Measurements from ENCODE around the gene ZBTB7A. TPM values are rescaled to one million over a fixed set of nuclear protein-coding genes. Genes with fewer than 3 reads are reported as not detected.

ZBTB7A gene
- total RNA-seq, 1 donor from 2014 or later = 55.6 TPM

DNA sequence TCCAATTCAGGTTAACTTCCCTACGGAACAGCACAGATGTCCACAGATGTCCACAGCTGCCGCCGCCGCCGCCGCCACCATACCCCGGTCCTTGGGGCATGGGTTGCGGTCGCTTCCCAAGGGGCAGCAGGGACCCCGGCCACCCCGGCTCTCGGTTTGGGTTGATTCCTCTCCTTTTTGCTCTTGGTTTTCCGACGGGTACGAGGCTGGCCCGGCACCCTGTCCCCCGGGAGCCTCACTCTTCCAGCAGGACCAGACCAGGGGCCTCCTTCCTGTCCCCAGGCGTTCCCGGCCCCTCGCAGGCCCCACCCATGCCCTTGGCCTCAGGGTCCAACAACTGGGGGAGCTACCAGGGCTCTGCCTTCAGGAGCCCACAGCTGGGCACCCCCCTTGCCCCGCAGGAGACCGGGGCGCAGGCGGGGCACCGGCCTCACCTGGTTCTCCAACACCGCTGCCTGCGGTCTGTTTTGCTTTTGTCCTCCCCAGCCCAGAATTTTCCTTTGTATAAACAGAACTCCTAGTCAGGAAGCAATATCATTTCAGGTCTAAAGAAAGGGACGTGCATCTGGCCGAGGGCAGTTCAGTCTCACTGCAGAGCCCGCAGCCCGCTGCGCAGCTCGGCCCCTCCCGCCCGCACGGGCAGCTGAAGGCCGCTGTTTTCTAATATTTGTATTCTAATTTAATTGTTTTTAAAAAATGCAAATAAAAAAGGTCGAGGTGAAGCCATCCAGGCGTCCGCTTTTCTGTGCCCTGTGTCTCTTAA lies 27.9 kb downstream of the ZBTB7A start:
- DNase-seq (ENCODE audit: extremely low read depth, low read depth, low spot score) = no peak

DNA sequence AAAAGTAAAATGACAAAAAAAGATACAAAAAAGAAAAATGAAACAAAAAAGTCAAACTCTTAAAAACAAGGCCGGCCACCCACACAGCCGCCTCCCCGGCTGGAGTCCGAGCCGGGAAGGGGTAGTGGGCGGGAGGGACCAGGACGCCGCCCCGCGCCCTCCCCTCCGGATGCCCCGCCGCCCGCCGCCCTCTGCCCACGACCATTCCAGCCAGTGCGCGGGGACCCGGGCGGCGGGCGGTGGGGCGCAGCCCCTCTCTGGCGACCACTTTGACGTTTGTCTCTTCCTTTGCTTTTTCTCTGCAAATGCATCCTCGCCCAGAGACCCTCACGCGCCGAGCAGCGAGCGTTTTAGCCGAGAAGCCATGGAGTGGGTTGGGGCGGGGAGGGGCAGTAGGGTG lies 28.6 kb downstream of the ZBTB7A start:
- no peak for DNase-seq (ENCODE audit: extremely low read depth, low read depth, low spot score)

DNA sequence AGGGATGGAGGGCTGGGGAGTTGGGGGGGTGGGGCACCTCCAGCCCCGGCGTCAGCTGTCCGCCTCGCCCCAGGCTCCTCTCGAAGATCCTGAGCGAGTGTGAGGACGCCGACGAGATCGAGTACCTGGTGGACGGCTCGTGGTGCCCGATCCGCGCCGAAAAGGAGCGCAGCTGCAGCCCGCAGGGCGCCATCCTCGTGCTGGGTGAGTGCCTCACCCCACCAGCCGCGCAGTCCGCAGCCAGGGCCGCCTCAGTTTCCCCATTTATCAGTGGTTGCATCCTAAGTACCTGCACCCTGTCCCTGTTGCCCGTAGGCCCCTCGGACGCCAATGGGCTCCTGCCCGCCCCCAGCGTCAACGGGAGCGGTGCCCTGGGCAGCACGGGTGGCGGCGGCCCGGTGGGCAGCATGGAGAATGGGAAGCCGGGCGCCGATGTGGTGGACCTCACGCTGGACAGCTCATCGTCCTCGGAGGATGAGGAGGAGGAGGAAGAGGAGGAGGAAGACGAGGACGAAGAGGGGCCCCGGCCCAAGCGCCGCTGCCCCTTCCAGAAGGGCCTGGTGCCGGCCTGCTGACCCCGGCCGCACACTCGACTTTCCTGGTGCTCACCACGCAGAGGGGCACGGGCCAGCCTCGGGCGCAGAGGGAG lies 29.3 kb downstream of the ZBTB7A start:
- no peak for DNase-seq (ENCODE audit: extremely low read depth, low read depth, low spot score)

DNA sequence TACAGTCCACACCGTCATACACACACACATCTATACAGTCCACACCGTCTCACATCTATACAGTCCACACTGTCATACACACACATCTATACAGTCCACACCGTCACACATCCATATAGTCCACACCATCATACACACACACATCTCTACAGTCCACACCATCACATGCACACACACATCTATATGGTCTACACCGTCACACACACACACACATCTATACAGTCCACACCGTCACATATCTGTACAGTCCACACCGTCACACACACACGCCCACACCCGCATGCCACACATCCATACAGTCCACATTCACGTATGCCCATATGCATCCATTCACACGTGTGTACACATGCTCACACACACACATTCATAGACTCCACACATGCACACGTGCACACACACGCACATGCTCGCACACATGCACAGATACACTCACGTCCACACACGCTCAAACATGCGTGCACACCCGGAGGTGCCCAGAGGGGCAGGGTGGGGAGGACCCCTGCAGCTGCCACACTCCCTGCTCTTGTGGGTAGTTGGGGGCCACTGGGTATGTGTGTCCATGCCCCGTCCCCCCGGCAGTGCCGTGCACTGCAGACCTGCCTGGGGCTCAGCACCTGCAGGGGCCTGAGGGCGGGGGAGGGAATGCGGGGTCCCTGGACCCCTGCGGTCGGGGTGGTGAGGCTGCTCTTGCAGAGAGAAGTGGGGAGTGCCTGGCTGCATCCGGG lies 30.0 kb downstream of the ZBTB7A start:
- DNase-seq (ENCODE audit: extremely low read depth, low read depth, low spot score) = no peak

DNA sequence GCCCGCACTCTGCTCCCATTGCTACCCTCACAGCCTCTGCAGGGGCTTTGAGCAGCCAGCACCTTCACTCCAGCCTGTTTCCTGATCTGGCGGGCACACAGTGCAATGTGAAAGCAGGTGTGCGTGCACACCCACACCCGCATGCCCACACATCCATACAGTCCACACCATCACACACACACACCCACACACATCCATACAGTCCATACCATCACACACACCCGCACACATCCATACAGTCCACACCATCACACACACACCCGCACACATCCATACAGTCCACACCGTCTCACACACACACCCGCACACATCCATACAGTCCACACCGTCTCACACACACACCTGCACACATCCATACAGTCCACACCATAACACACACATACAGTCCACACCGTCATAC lies 31.1 kb downstream of the ZBTB7A start:
- no peak for DNase-seq (ENCODE audit: extremely low read depth, low read depth, low spot score)

DNA sequence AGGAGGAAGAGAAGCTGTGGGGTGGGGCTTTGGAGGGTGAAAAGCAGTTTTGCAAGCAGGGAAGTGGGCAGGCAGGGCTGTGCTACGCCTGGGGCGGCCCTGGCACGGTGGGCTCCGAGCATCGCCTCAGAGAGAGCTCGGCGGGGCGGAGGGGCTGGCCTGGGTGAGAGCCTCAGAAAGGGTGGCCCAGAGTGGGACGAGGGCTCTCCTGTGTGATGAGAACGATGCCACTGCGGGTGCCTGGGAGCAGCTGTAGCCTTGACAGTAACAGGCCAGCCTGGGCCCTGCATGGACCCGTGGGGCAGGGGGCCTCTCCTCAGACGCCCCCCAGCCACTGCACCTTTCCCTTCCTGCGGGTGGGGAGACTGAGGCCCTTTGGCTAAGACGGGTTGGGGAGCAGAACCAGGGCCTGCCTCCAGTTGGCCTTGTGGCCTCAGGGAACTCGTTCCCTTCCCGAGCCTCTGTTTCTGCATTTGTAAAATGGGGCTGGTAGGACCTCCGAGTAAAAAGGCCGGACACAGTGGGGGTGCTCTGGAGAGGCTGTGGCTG lies 31.6 kb downstream of the ZBTB7A start:
- DNase-seq (ENCODE audit: extremely low read depth, low read depth, low spot score) = no peak

DNA sequence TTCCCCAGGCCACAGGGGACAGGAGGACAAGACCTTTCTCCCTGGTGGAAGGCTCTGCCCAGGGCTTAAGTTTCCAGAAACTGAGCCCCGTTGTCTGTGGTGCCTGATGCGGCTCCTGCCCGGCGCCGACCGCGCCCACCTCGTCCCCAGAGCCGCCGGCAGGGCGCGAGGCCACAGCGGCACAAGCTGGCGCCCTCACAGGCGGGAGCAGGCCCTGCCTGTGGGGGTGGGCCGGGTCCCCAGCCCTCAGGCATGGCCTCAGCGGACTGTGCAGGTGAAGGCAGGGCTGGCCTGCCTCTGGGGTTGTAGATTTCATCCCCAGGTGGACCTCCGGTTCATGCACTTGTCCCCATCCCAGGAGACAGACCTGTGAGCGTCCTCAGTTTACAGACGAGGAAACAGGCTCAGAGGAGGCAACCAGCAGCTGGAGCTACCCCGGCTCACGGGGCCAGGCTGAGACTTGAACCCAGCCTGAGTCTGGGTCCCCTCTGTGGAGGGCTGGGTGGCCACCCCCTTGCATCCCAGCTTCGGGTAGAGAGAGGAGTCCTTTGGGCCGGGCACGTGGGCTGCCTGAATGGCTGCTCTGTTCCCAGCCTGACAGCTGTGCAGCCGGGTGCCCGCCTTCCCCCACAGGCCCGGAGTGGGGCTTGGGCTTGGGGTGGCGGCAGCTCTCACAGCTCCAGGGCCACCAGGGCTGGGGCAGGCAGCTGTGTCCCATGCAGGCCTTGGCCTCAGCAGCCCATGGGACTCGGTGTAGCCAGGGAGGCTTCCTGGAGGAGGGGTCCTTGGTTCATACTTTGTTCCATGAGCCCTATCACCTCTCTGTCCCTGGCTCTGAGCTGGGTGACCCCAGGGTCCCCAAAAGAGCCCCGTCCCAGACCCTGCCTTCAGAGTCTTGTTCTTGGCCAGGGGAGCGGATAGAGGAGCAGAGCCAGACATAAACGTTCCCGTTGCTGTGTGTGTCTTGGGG lies 32.4 kb downstream of the ZBTB7A start:
- no peak for DNase-seq (ENCODE audit: extremely low read depth, low read depth, low spot score)

DNA sequence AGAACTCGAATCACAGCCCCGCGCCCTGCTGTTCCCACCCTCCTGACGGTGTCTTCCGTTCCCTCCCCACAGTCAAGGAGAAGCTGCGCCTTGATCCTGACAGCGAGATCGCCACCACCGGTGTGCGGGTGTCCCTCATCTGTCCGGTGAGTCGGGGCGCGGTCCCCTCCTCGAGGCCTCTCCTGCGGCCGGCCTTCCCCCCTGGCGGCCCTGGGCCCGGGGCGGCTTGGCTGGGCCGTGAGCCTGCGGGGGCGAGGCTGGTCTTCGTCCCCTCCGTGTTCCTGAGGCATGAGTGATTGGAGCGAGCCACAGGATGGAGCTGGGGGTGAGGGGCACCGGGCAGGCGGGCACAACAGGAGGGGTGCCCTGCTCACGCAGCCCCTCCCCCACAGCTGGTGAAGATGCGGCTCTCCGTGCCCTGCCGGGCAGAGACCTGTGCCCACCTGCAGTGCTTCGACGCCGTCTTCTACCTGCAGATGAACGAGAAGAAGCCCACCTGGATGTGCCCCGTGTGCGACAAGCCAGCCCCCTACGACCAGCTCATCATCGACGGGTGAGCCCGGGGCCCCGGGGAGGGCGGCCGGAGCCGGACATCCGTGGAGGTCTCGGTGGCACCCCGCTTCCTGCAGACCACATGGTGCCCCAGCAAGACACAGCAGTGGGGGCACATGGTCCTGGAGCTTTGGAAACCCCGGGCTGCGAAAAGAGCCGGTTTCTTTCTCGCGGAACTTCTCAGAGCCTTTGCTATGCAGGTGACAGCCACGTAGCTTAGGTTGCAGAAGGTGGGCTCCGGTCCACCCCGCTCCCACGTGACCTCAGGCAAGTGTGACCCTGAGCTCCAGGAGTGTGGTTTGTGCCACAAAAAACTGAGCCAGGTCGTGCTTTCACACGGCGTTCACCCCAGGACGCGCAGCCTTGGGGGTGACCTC lies 33.4 kb downstream of the ZBTB7A start:
- DNase-seq (ENCODE audit: extremely low read depth, low read depth, low spot score) = no peak

DNA sequence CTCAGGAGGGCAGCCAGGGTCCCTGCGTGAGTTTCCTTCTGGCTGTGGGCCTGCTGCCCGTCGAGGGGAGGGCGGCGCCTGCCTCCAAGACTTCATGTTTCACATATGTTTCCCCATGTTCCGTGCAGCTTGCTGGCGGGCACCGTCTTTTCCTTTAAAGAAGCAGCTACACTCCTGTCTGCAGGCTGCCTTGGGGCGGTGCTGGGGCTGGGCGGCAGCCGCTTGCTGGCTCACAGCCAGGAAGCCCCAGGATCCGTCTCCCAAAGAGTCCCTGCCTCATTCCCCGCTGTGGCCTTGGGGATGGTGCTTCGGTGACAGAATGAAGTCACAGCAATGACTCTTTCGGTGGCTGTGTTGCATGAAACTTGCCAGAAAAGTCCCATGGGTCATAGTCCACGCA lies 34.3 kb downstream of the ZBTB7A start:
- DNase-seq (ENCODE audit: extremely low read depth, low read depth, low spot score) = no peak

DNA sequence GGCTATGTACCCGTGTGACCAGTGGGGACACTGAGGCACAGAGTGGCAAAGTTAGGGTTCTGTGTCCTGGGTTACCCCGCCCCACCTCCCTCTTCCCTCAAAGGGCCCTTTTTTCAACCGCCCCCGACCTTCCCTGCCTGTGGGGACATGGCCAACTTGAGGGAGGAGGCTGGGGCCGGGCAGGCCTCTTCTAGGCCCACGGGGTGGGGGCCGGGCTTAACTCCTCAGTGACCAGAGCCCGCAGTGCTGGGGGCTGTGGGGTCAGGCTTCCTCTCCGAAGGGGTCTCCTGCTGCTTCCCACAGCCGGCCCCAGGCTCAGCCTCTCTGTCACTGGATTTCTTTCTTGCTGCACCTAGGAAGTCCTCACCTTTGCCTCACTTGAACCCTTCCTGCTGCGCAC lies 35.3 kb downstream of the ZBTB7A start:
- DNase-seq (ENCODE audit: extremely low read depth, low read depth, low spot score) = no peak

DNA sequence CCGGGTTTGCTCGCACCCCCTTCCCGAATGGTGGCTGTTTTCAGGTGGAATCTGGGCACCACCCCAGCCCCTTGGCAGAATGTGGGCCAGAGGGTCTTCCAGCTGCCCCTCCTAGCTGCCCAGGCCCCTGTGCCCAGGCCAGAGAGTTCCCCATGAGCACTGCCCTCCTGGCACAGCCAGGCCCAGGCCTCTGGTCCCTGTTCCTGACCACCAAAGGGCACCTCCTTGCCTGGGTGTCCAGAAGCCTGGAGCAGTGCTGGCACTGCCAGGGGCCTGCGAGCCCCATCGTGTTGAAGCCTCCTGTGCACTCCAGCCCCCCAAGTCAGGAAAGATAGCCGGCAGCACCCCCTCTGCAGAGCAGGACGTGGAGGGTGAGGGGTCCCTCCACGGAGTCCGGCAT lies 35.7 kb downstream of the ZBTB7A start:
- DNase-seq (ENCODE audit: extremely low read depth, low read depth, low spot score) = no peak

DNA sequence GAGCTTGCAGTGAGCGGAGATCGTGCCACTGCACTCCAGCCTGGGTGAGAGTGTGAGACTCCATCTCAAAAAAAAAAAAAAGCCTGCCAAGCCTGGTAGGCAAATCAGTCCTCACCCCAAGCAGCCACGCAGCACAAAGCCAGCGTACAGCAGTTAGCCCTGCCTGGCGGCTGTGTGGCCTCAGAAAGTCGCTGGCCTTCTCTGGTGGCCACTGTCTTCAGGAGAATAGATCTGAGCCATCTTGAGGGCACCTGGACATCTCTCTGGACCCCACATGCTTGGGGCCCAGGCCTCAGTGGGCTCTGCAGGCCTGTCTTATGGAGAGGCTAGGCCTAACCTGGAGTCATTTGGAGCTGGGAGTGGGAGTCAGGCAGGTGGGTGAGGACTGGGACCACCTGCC lies 36.1 kb downstream of the ZBTB7A start:
- no peak for DNase-seq (ENCODE audit: extremely low read depth, low read depth, low spot score)

DNA sequence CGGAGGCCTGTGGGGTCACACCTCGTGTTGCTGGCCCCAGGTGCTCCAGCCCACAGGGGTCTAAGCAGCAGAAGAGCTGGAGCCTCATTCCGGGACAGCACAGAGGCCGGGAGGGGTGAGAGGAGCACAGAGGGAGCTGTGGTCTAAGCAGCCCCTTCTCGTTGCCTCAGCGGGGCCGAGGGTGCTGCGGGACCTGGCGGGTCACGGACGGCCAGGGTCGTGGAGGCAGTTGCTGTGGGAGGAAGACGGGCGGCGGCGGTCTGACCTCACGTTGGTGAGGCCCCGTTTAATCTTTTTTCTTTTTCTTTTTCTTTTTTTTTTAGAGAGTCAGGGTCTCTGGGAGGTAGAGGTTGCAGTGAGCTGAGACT lies 37.5 kb downstream of the ZBTB7A start:
- DNase-seq (ENCODE audit: extremely low read depth, low read depth, low spot score) = no peak

DNA sequence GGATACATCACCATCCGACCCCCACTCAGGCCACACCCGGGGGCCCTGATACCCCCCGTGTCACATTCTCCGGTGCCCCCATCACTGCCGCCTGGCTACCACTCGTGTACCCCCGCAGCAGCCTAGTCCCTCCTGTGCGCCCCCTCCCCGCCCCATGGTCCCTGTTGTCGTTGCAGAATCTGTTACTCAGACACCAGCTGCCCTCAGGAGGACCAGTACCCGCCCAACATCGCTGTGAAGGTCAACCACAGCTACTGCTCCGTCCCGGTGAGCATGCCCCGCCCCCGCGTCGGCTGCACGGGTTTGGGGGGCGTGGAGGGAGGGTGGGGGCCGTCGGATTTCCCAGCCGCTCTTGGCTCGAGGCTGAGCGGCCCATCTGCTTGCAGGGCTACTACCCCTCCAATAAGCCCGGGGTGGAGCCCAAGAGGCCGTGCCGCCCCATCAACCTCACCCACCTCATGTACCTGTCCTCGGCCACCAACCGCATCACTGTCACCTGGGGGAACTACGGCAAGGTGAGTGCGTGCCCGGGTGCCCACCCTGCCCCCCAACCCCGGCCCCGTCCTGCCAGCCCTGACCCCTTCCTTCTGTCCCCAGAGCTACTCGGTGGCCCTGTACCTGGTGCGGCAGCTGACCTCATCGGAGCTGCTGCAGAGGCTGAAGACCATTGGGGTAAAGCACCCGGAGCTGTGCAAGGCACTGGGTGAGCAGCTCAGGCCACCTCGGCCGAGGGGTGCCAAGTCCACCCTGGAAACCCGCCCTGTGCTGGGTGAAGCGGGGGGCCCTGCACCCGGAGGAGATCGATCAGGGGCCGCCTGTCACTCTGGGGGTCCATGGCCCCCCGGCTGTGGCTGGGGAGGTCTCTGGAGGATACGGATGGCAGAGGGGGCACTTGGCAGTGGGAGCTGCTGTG lies 38.1 kb downstream of the ZBTB7A start:
- DNase-seq (ENCODE audit: extremely low read depth, low read depth, low spot score) = no peak

DNA sequence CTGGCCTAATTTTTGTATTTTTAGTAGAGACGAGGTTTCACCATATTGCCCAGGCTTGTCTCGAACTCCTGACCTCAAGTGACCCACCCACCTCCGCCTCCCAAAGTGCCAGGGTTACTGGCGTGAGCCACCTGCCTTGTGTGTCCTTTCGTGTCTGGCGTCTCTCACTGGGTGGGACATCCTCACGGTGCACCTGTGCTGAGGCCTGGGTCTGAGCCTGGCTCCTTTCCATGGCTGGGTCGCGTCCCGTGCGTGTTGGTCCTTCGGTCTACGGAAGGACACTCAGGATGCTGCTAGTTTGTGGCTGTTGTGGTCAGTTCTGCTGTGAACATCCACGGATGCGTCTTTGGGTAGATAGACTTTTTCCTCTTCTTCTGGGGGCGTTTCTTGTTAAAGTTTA lies 39.6 kb downstream of the ZBTB7A start:
- DNase-seq (ENCODE audit: extremely low read depth, low read depth, low spot score) = no peak

DNA sequence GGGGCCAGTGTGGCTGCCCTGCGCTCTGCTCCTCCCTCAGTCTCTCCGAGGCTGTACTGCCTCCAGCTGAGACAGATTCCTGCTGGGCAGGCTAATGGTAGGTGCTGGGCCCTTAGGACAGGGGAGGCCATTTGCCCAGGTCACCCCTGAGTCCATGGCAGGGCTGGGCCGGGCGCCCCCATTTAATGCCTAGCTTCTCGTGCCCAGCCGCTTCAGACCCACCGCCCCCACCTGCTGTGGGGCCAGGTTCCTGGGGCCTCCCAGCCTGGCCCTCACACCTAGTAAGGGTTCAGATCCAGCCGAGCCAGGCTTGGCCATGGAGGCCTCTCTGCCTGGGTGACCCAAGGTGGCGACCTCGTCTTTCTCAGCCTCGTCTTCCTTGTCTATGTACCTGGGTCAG lies 41.4 kb downstream of the ZBTB7A start:
- DNase-seq (ENCODE audit: extremely low read depth, low read depth, low spot score) = no peak

DNA sequence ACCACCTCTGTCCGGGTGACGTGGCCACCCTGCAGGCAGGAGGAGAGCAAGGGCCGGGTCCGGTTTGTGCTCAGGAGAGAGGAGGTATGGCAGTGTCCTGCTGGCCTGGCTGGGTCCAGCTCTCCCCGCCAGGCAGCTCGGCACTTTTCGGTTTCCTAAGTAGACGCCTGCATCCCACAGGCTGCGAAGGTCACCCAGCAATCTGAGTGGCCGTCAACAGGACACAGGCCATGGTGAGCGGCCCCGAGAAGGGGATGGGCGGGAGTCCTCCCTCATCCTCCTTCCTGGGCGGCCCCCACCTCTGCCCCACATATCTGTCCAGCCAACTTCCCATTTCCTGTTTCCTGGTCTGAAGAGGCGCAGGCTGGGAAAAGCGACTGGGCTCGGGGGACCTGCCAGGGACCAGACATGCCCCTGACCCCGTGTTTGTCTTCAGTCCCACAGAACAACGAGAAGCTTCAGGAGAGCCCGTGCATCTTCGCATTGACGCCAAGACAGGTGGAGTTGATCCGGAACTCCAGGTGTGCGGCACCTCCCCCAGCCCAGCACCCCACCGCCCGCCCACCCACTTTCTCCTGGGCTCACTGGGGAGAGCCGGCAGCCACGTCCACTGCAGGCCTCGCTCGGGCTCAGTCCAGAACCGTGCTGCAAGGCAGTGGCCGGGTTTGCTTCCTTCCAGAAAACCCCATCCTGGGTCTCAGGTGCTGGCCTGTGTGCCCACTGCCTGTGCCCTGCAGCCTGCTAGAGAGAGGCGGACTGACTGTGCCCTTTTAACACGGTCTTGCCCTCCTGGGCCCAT lies 42.9 kb downstream of the ZBTB7A start:
- no peak for DNase-seq (ENCODE audit: extremely low read depth, low read depth, low spot score)

DNA sequence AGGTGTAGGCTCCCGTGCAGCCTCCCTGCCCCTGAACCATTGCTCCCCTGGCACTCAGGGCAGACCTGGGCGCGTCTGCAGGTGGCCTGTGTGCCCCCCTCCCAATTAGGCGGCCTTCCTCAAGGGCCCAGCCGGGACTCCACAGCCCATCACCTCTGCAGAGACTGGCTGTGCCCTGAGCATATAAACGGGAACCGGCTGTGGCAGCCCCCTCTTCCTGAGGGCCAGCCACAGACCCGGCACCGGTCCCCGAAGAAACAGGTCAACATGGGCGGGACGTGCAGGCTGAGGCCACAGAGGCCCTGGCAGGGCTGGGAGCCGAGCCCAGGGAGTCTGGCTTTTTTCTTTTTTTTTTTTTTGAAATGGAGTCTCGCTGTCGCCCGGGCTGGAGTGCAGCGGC lies 47.1 kb downstream of the ZBTB7A start:
- no peak for DNase-seq (ENCODE audit: extremely low read depth, low read depth, low spot score)

Data from glomerular endothelial cell (primary cell).